GM18505 (cell line): Measurements from ENCODE around the gene ZXDC.

ENCODE experiments used
- ATAC-seq: cut with Tn5 transposase; IDR thresholded peaks from one replicate; pipeline ENCODE4 v1.9.1; 2021; ENCODE audit not compliant: unreplicated experiment
- POLR2A ChIP-seq: IDR thresholded peaks from 4 replicates; pipeline ENCODE4 v1.6.1; 2011; ENCODE audit warnings: borderline replicate concordance; ENCODE audit not compliant: insufficient read depth, insufficient read length; ENCODE audit errors: extremely low read depth

ZXDC gene

DNA sequence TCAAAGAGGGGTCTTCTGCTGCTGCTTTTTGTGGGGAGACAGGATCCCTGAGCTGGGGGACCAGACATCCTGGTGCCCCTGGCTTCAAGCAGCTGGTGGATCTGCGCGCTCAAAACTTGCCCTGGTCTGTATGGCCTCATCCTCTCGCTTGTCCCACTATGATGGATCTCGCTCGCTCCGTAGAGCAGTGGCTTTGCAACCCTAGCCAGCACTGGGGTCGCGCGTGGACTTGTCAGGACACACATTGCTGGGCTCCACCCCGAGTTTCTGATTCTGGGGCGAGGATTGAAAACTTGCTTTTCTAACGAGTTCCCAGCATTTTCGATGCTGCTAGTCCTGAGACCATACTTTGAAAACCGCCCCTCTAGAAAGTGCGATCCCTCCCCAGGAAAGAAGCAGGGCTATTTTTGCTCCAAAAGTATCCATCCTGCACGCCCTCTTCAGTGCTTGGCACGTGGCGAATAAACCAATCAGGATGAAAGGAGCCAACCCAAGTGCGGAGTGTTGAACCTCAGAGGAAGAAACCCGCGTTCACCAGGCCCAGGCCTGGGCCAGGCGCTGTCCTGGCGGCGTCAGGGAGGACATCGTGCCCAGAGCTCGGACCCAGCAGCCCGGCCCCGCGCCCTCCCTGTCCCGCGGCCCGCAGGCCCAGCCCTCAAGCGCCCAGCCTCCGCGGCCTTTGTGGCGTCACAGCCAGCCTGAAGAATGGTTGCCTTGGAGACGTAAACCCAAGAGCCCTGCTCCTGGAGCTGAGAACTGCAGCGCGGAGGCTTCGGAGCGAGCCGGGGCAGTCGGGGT, 81.3 kb downstream of the ZXDC start, which contains the start of gene CFAP100:
Gene CFAP100 (plus strand): TSS at position 731 of the 798 bp plus-strand sequence. CDS start 1,092 bp downstream, outside the sequence.
- no peak for TF ChIP-seq POLR2A
- ATAC-seq: no peak

DNA sequence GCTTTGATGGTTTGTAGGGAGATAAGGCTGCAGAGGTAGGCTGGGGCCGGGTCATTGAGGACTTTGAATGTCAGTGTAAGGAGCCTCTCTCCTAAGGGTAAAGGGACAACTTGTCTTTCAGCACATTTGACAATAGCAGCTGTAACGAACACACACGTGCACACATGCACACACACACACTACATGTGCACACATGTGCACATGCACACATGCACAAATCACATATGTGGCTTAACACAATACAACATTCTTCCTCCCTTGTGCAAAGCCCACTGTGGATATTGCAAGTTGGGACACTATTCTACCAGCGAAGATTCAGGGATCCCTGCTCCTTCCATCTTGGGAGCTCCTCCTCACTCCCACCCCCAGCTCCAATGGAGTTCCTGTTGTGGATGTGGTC, 82.1 kb downstream of the ZXDC start:
- TF ChIP-seq POLR2A: no peak
- ATAC-seq: no peak

DNA sequence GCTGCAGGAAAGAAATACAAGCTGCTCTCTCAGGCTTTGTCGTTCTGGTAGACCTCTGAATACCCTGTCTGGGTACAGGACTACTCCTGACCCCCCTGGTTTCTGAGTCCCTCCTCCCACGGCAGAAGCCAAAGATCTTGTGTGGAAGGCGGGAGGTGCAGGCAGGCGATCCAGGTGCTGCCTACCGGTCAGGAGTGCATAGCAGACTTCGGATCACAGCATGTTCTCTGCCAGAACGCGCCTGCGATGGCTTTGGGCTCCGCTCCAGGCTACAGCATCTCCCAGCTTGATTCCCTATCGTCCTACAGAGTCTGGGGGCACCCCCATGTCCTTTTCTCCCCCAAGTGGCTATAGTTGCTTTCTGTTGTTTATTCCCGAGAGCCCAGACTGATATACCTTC, 83.4 kb downstream of the ZXDC start:
- no peak for TF ChIP-seq POLR2A
- ATAC-seq: no peak

- TF ChIP-seq POLR2A: no peak
These were observed 84.1 kb downstream of the ZXDC start for GRCh38 chr3:126391631-126392030.

GRCh38 chr3:126390751-126391150, 84.9 kb downstream of the ZXDC start:
- ATAC-seq: no peak
- no peak for TF ChIP-seq POLR2A

More at GRCh38 chr3:126391631-126392030, 84.1 kb downstream of the ZXDC start:
- no peak for ATAC-seq

DNA sequence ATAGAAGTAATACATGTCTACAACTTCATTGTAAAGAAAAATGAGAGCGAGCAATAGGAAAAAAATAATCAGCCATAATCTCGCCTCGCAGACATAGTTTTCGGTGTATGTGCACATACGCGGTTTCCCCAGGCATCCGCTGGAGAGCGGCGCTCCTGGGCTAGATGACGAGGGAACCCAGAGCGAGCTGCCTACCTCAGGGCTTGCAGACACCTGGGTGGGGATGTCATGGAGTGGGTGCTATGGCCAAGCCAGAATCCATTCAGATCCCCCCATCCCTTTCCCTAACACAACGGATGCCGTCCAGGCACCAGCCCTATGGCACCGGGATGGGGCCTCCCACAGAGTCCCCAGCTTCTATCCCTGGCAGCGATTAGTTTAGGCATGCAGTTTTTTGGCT, 85.5 kb downstream of the ZXDC start:
- no peak for TF ChIP-seq POLR2A
- no peak for ATAC-seq

- no peak for TF ChIP-seq POLR2A
- ATAC-seq: no peak
These were observed 85.9 kb downstream of the ZXDC start for GRCh38 chr3:126389794-126390146.

DNA sequence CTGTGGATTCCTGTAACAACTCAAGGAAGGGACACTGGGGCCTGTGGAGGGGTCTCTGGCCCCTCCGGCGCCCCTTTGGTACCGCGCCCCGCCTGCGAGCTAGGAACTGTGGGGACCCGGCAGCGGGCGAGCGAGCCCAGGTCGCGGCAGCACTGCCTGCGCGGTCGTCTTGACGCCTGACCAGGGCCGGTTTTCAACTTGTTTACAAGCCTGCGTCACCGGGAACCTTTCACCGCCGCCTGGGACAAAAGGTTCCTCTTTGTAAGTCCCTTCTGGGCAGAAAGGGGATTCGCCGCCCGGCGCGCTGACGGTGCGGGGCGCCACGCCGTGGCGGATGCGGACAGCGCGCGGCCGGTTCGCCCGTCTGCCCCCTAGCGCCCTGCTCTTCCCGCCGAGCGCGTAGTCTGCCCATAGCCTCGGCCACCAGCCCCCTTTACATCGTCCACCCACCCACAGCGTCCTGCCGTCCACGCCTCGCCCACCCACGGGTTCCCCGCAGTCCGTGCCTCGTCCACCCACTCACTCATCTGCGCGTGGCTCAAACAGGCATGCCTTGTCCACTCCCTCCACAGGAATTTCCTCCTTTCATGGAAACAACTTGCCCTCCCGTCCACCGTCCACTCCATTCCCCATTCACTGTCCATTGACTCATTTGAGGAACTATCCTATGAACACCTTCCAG, 86.4 kb downstream of the ZXDC start:
- ATAC-seq: no peak
- TF ChIP-seq POLR2A: no peak
